GM19452 (cell line): ENCODE data around the gene ART5.

Experiments
- ATAC-seq: cut with Tn5 transposase; IDR thresholded peaks from one replicate; pipeline ENCODE4 v1.9.1; 2021; ENCODE audit not compliant: unreplicated experiment

Gene ART5

DNA sequence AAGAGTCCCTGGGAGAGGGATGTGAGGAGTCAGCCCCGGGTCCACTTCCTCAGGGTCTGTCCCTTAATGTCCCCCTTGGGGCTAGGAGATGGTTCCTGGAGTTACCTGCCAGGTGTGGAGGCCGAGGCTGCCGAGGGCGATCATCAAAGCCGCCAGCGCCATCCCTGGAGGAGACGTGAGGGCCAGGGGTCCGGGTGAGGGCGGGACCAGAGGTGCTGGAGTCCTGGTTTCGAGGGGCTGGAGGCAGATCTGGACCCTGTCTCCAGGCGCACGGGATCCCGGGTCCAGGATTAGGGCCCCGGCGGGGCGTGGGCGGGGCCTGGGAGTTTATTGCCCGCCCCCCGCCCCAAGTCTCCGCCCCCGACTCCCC lies at the start of gene ART5:
Gene ART5, minus strand, starts transcription at position 292 of the 370 bp plus-strand sequence. Its CDS starts 130 bp downstream, at position 162.
- ATAC-seq = no peak

- no peak for ATAC-seq
Measured at GRCh38 chr11:3686751-3687150, 45.0 kb upstream of the ART5 start.

- no peak for ATAC-seq
Measured at GRCh38 chr11:3685923-3686322, 44.1 kb upstream of the ART5 start.

GRCh38 chr11:3684819-3685172 lies 43.0 kb upstream of the ART5 start:
- no peak for ATAC-seq

GRCh38 chr11:3684129-3684818 lies 42.5 kb upstream of the ART5 start:
- ATAC-seq = no peak

DNA sequence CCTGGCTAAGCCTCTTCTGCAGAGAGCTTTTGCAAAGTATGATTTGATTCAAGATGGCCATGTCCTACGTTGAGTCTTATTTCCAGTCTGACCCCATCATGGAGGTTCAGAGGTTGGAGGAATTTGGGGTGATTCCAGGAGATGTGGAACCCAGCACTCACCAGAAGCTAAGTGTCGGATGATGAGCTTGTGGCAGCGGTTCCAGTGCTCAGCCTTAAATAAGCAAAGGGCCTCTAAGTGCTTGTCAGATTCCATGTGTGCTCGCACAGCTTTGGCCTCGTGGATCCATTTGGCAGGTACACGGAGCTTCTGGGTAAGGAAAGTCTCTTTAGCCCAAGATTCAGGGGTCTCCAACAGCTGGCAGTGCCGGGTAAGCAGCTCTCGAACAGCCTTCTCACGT lies 41.2 kb upstream of the ART5 start:
- no peak for ATAC-seq

- ATAC-seq = no peak
Measured at GRCh38 chr11:3679077-3679476, 37.3 kb upstream of the ART5 start.

GRCh38 chr11:3675971-3676370 lies 34.2 kb upstream of the ART5 start:
- ATAC-seq = no peak

GRCh38 chr11:3674189-3674588 lies 32.4 kb upstream of the ART5 start:
- ATAC-seq = no peak

DNA sequence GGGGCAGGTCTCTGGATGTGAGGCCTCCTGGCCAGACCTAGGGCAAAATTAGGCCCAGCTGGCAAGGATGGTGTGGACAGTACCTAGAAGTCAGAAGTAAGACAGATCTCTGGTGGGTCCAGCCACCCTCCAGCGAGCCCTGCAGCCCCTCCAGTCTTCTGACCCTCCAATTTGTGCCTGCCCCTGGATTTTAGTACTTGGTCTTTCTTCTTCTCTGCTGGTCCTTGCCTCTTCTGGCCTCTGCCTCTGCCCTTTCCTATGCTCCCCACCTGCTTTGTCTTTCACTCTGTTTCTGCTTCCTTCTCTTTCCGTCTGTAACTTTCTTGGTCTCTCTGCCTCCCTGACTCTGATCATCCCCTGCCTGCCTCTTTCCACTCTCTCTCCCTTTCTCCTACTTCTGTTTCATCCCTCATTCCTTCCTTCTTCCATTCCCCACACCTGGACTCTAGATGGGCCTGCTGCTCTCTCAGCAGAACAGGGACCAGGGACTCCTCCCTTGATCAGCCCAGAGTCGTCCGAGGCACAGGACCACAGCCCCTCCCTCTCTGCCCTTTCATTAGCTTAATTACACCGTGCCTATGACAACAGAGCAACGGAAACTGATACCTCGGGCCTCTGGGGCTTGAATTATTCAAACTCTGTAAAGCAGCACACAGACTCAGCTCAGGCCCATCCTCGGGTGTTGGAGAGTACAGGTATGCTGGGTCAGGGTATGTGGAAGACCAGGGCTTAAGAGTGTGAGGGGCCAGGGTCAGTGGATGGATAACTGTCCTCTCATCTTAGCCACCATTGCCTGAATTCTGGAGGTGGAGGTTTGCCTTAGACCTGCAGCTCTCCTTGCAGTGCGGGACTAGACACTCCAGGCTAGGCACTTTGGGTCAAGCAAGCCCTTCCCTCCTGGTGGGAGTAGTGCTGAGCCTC lies 29.8 kb upstream of the ART5 start, which contains the start of gene CHRNA10:
Gene CHRNA10, minus strand, starts transcription at position 51 of the 921 bp plus-strand sequence. CDS start 72 bp downstream, outside the sequence.
- ATAC-seq = no peak

- no peak for ATAC-seq
Measured at GRCh38 chr11:3669742-3670183, 28.0 kb upstream of the ART5 start.

- no peak for ATAC-seq
Measured at GRCh38 chr11:3669128-3669527, 27.3 kb upstream of the ART5 start.

- no peak for ATAC-seq
Measured at GRCh38 chr11:3667149-3668035, 25.6 kb upstream of the ART5 start.

GRCh38 chr11:3666023-3666530 lies 24.3 kb upstream of the ART5 start:
- ATAC-seq = no peak

DNA sequence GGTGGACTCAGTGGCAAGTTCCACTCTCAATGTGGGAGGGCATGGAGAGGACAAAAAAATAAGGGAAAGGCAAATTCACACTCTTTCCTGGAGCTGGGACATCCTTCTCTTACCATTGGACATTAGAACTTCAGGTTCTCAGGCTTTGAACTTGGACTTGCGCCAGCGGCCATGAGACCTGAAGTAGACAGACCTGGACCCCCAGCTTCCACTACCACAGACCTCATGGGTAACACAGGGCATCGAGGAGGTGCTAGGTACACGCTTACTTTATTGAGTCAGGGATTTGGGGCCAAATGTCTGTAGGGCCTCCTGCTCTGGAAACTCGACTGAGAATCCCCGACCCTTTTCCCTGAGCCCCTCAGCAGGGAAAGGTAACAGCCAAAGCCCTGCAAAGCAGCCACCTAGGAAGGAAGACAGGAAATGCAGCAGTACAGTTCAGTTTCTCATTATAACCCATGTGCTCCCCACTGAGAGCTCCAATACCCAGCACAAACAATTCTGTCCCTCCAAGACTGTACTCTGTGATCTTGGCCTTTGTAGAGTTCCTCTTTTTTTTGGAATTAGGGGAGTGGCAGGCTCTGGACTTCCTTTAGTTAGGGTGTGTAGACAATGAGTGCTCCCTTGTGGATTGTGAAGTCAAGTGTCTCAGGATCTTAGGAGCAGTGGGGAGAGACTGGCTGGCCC lies 23.7 kb upstream of the ART5 start:
- ATAC-seq = no peak

- no peak for ATAC-seq
Measured at GRCh38 chr11:3664032-3664630, 22.3 kb upstream of the ART5 start.

DNA sequence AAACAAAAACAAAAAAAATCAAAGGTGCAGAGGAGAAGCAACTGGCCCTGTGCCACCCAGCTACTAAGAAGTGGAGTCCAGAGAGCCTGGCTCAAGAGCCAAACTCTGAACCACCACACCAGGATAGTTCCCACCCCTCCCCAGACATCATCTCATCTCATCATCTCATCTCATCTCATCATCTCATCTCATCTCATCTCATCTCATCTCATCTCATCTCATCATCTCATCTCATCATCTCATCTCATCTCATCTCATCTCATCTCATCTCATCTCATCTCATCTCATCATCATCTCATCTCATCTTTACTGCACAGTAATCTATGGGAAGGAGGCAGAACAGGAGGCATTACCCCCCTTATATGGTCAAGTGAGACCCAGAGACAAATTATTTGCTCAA lies 21.1 kb upstream of the ART5 start:
- no peak for ATAC-seq

- no peak for ATAC-seq
Measured at GRCh38 chr11:3660960-3661359, 19.2 kb upstream of the ART5 start.

DNA sequence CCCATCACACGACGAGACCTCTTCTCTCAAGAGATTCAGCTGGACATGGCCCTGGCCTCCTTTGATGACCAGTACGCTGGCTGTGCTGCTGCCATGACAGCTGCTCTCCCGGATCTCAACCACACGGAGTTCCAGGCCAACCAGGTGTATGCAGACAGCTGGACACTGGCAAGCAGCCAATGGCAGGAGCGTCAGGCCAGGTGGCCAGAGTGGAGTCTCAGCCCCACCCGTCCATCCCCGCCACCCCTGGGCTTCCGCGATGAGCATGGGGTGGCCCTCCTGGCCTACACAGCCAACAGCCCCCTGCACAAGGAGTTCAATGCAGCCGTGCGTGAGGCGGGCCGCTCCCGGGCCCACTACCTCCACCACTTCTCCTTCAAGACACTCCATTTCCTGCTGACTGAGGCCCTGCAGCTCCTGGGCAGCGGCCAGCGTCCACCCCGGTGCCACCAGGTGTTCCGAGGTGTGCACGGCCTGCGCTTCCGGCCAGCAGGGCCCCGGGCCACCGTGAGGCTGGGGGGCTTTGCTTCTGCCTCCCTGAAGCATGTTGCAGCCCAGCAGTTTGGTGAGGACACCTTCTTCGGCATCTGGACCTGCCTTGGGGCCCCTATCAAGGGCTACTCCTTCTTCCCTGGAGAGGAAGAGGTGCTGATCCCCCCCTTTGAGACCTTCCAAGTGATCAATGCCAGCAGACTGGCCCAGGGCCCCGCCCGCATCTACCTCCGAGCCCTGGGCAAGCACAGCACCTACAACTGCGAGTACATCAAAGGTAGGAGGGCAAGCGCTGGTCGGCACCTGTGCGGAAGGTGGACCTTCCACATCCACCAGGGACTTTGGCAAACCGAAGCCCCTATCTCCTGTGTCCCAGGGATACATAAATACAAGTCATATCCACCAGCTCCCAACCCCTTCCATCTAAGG lies 18.1 kb upstream of the ART5 start:
- no peak for ATAC-seq
